Measurements from ENCODE around the gene PARVG.

- no peak for TF ChIP-seq FOXA1 (IDR thresholded peaks at IDR 0.05)
- TF ChIP-seq BHLHE40 (IDR thresholded peaks at IDR 0.05; ENCODE audit: borderline replicate concordance) = no peak
- TF ChIP-seq NFRKB (IDR thresholded peaks at IDR 0.05) = no peak
- TF ChIP-seq ARNT (IDR thresholded peaks at IDR 0.05) = no peak
- no peak for TF ChIP-seq SP1 (IDR thresholded peaks at IDR 0.05)
- TF ChIP-seq ZNF384 (IDR thresholded peaks at IDR 0.05) = no peak
These were observed 13.2 kb upstream of the PARVG start for GRCh38 chr22:44167501-44167900.

All from HEK293T (cell line).